KMS-11 (cell line): ENCODE results near the gene NT5C3B.

Experiments used
- H2AFZ ChIP-seq: fragments of 200-600 bp; sonication (generic); 2 replicates; pipeline ENCODE4 v1.6.1; 2016; ENCODE audit warnings: antibody characterized with exemption, mixed run types, low read depth
- H3K27ac ChIP-seq: fragments of 200-600 bp; sonication (generic); 2 replicates; pipeline ENCODE4 v1.6.1; 2016; ENCODE audit warnings: mild to moderate bottlenecking, mixed run types
- H3K27me3 ChIP-seq: fragments of 200-600 bp; sonication (generic); 2 replicates; pipeline ENCODE4 v1.6.1; 2017; ENCODE audit warnings: mild to moderate bottlenecking, low read depth, mixed run types, moderate library complexity; ENCODE audit not compliant: insufficient read depth
- H3K36me3 ChIP-seq: fragments of 200-600 bp; sonication (generic); 2 replicates; pipeline ENCODE4 v1.6.1; 2017; ENCODE audit warnings: mild to moderate bottlenecking, mixed run types; ENCODE audit not compliant: insufficient read depth
- H3K4me1 ChIP-seq: fragments of 200-600 bp; sonication (generic); 2 replicates; pipeline ENCODE4 v1.6.1; 2016; ENCODE audit warnings: mild to moderate bottlenecking, low read depth, mixed run types; ENCODE audit not compliant: poor library complexity, severe bottlenecking
- H3K4me2 ChIP-seq: fragments of 200-600 bp; sonication (generic); 2 replicates; pipeline ENCODE4 v1.7.0; 2016; ENCODE audit warnings: mild to moderate bottlenecking, mixed run types
- H3K4me3 ChIP-seq: fragments of 200-600 bp; sonication (generic); IDR thresholded peaks from 2 replicates; pipeline ENCODE4 v1.6.1; 2017; ENCODE audit warnings: low read depth, low read length, mixed read lengths; ENCODE audit not compliant: insufficient read depth
- H3K79me2 ChIP-seq: fragments of 200-600 bp; sonication (generic); 2 replicates; pipeline ENCODE4 v1.6.1; 2016; ENCODE audit warnings: low read depth, mixed run types; ENCODE audit not compliant: insufficient read depth
- H3K9ac ChIP-seq: fragments of 200-600 bp; sonication (generic); 2 replicates; pipeline ENCODE4 v1.6.1; 2016; ENCODE audit warnings: mild to moderate bottlenecking, mixed run types
- H4K20me1 ChIP-seq: fragments of 200-600 bp; sonication (generic); 2 replicates; pipeline ENCODE4 v1.6.1; 2016; ENCODE audit warnings: mild to moderate bottlenecking, mixed run types; ENCODE audit not compliant: insufficient read depth
- CTCF ChIP-seq: fragments of 200-600 bp; sonication (generic); conservative IDR thresholded peaks from 2 replicates; pipeline ENCODE4 v1.6.1; 2017; ENCODE audit warnings: low read depth, mild to moderate bottlenecking, antibody characterized with exemption, low read length, moderate library complexity, mixed read lengths

Gene NT5C3B

GRCh38 chr17:41825175-41825845 is 10.7 kb downstream of the NT5C3B start:
- Histone ChIP-seq H3K4me3 (no peak overlapping the region), H3K36me3 (no peaks in the 10 kb centered on the region), H3K27ac (no peak overlapping the region), H3K79me2 (no peaks in the 10 kb centered on the region), H4K20me1 (no peaks in the 10 kb centered on the region), H2AFZ (no peak overlapping the region), H3K9ac (no peak overlapping the region), H3K4me2 (no peak overlapping the region), H3K27me3 (no peaks in the 10 kb centered on the region), H3K4me1 (no peaks in the 10 kb centered on the region)
- TF ChIP-seq CTCF: no peak

GRCh38 chr17:41824086-41824485 is 11.9 kb downstream of the NT5C3B start:
- no peak overlapping the region for H3K27ac ChIP-seq
- H3K4me3 ChIP-seq: no peak overlapping the region
- H4K20me1 ChIP-seq: no peaks in the 10 kb centered on the region
- H3K27me3 ChIP-seq: peaks cover 4% of the 10 kb centered on the region; the same call in 1 of the 2 replicates
- no peak overlapping the region for H3K9ac ChIP-seq
- no peaks in the 10 kb centered on the region for H3K36me3 ChIP-seq
- H3K79me2 ChIP-seq: no peaks in the 10 kb centered on the region
- no peak overlapping the region for H2AFZ ChIP-seq
- no peaks in the 10 kb centered on the region for H3K4me1 ChIP-seq
- TF ChIP-seq CTCF: no peak
- no peak overlapping the region for H3K4me2 ChIP-seq

GRCh38 chr17:41823580-41823979 is 12.5 kb downstream of the NT5C3B start:
- peaks cover 4% of the 10 kb centered on the region; the same call in 1 of the 2 replicates for H3K27me3 ChIP-seq
- H3K36me3 ChIP-seq: no peaks in the 10 kb centered on the region
- H3K79me2 ChIP-seq: no peaks in the 10 kb centered on the region
- H2AFZ ChIP-seq: no peak overlapping the region
- H3K27ac ChIP-seq: no peak overlapping the region
- no peak overlapping the region for H3K4me3 ChIP-seq
- no peaks in the 10 kb centered on the region for H4K20me1 ChIP-seq
- H3K9ac ChIP-seq: no peak overlapping the region
- no peak overlapping the region for H3K4me2 ChIP-seq
- no peak for TF ChIP-seq CTCF
- no peaks in the 10 kb centered on the region for H3K4me1 ChIP-seq

GRCh38 chr17:41823141-41823524 is 12.9 kb downstream of the NT5C3B start:
- Histone ChIP-seq H3K36me3 (no peaks in the 10 kb centered on the region), H3K27me3 (peaks cover 4% of the 10 kb centered on the region; the same call in 1 of the 2 replicates), H2AFZ (no peak overlapping the region), H3K4me2 (no peak overlapping the region), H3K4me3 (no peak overlapping the region), H3K4me1 (no peaks in the 10 kb centered on the region), H4K20me1 (no peaks in the 10 kb centered on the region), H3K79me2 (no peaks in the 10 kb centered on the region), H3K9ac (no peak overlapping the region), H3K27ac (no peak overlapping the region)
- TF ChIP-seq CTCF: no peak
